Tibial artery (tissue), 4 donors: ENCODE measurements around the gene AMOTL1.

Source experiments
- DNase-seq, 2 donors: peaks; one replicate each; pipeline ENCODE4 v3.0.0-alpha.2; 2019
- H3K27ac ChIP-seq, 2 donors: fragments of 200-600 bp; sonication (generic) in 1 of 2; 1 replicate in 1 of 2; 2 replicates in 1 of 2; pipeline ENCODE4 v1.5.1; 2018 to 2019; ENCODE audit warnings: mild to moderate bottlenecking in 1 of 2
- H3K27me3 ChIP-seq, 2 donors: fragments of 200-600 bp; sonication (generic) in 1 of 2; one replicate each; pipeline versions ENCODE4 v1.5.1 to v1.6.0; 2016 to 2019
- H3K36me3 ChIP-seq, 3 donors: fragments of 200-600 bp; sonication (generic) in 2 of 3; one replicate each; pipeline ENCODE4 v1.5.1; 2016 to 2019; ENCODE audit warnings: mild to moderate bottlenecking in 2 of 3
- H3K4me1 ChIP-seq, 4 donors: fragments of 200-600 bp; sonication (generic) in 2 of 4; 1 replicate in 3 of 4; 2 replicates in 1 of 4; pipeline ENCODE4 v1.5.1; 2016 to 2019
- H3K4me3 ChIP-seq, 2 donors: fragments of 200-600 bp; sonication (generic) in 1 of 2; 1 replicate in 1 of 2; 2 replicates in 1 of 2; pipeline ENCODE4 v1.5.1; 2018 to 2019; ENCODE audit warnings: mild to moderate bottlenecking in 2 of 2
- H3K9me3 ChIP-seq, 3 donors: fragments of 200-600 bp; sonication (generic) in 1 of 3; one replicate each; pipeline ENCODE4 v1.5.1; 2016 to 2019
- intact Hi-C: fragments of 100-400 bp; cut with DNase I; formaldehyde crosslinking; loops from one replicate; pipeline ENCODE4 v1.15.0; 2023; ENCODE audit warnings: low total_unique reads
- TF ChIP-seq, protein P1 (sequence below), 2 experiments: fragments of 200-600 bp in 1 of 2; fragments of 450-650 bp in 1 of 2; IDR thresholded peaks; one replicate each; pipeline ENCODE4 v1.5.1; 2017 to 2019; ENCODE audit warnings: antibody characterized with exemption in 2 of 2, mild to moderate bottlenecking in 1 of 2, moderate library complexity in 1 of 2

Gene AMOTL1

GRCh38 chr11:94794287-94795168, 26.4 kb downstream of the AMOTL1 start:
- no peaks in the 10 kb centered on the region for H3K9me3 ChIP-seq
- H3K4me3 ChIP-seq: peak overlapping the region; percentile 15 to 18
- peaks cover 1 to 4% (median 3%) of the 10 kb centered on the region in 3 donors for H3K36me3 ChIP-seq
- peak overlapping the region; percentile 28 to 59 for H3K27ac ChIP-seq
- TF ChIP-seq, protein P1, sequence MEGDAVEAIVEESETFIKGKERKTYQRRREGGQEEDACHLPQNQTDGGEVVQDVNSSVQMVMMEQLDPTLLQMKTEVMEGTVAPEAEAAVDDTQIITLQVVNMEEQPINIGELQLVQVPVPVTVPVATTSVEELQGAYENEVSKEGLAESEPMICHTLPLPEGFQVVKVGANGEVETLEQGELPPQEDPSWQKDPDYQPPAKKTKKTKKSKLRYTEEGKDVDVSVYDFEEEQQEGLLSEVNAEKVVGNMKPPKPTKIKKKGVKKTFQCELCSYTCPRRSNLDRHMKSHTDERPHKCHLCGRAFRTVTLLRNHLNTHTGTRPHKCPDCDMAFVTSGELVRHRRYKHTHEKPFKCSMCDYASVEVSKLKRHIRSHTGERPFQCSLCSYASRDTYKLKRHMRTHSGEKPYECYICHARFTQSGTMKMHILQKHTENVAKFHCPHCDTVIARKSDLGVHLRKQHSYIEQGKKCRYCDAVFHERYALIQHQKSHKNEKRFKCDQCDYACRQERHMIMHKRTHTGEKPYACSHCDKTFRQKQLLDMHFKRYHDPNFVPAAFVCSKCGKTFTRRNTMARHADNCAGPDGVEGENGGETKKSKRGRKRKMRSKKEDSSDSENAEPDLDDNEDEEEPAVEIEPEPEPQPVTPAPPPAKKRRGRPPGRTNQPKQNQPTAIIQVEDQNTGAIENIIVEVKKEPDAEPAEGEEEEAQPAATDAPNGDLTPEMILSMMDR (IDR thresholded peaks at IDR 0.05): no peak
- intact Hi-C loops: no loop called here
- H3K27me3 ChIP-seq: no peaks in the 10 kb centered on the region
- peaks cover 0 to 72% (median 36%) of the 10 kb centered on the region in 4 donors for H3K4me1 ChIP-seq
- DNase-seq: peak; percentile 58 to 72

GRCh38 chr11:94795476-94796189, 27.5 kb downstream of the AMOTL1 start:
- H3K9me3 ChIP-seq: no peaks in the 10 kb centered on the region
- peak overlapping the region; percentile 28 to 59 for H3K27ac ChIP-seq
- peaks cover 8 to 10% (median 8%) of the 10 kb centered on the region in 3 donors for H3K36me3 ChIP-seq
- TF ChIP-seq, protein P1 (IDR thresholded peaks at IDR 0.05): no peak
- H3K27me3 ChIP-seq: no peaks in the 10 kb centered on the region
- peaks cover 0 to 72% (median 40%) of the 10 kb centered on the region in 4 donors for H3K4me1 ChIP-seq
- DNase-seq: no peak
- intact Hi-C loops: no loop called here
- H3K4me3 ChIP-seq: no peak overlapping the region

DNA sequence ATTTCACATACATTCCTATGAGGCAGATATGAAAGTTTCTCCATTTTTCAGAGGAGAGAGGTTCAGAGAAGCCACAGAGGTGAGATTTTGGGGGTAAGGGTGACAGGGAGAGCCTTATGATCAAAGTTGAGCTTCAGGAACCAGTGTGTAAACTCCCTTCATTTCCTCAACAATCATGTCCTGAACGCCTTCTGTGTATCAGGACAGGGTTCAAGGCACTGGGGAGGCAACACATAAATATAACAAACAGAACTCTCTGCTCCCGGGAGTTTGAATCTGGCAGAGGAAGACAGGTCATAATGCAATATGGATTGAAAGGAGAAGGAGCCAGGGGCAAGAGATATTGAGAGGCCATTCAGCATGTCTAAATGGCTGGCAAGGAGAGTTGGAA, 28.0 kb downstream of the AMOTL1 start:
- intact Hi-C loops: no loop called here
- peaks cover 0 to 72% (median 42%) of the 10 kb centered on the region in 4 donors for H3K4me1 ChIP-seq
- H3K4me3 ChIP-seq: no peak overlapping the region
- H3K27me3 ChIP-seq: no peaks in the 10 kb centered on the region
- TF ChIP-seq, protein P1 (IDR thresholded peaks at IDR 0.05): no peak
- peaks cover 8 to 10% (median 8%) of the 10 kb centered on the region in 3 donors for H3K36me3 ChIP-seq
- H3K9me3 ChIP-seq: no peaks in the 10 kb centered on the region
- H3K27ac ChIP-seq: peak overlapping the region in 1 of 2 donors; percentile 59
- DNase-seq: no peak

- TF ChIP-seq, protein P1 (IDR thresholded peaks at IDR 0.05): no peak
- no peak overlapping the region for H3K4me3 ChIP-seq
- intact Hi-C loops: no loop called here
- no peak for DNase-seq
- peaks cover 8 to 12% (median 8%) of the 10 kb centered on the region in 3 donors for H3K36me3 ChIP-seq
- H3K27me3 ChIP-seq: no peaks in the 10 kb centered on the region
- H3K27ac ChIP-seq: no peak overlapping the region
- H3K9me3 ChIP-seq: no peaks in the 10 kb centered on the region
- H3K4me1 ChIP-seq: peaks cover 0 to 73% (median 45%) of the 10 kb centered on the region in 4 donors
These were observed 28.7 kb downstream of the AMOTL1 start for GRCh38 chr11:94796863-94797262.

DNA sequence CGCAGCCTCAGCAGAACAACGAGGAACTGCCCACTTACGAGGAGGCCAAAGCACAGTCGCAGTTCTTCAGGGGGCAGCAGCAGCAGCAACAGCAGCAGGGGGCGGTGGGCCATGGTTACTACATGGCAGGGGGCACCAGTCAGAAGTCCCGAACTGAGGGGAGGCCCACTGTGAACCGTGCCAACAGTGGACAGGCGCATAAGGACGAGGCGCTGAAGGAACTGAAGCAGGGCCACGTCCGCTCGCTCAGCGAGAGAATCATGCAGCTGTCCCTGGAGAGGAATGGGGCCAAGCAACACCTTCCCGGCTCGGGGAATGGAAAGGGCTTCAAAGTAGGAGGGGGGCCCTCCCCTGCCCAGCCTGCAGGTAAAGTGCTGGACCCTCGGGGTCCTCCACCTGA, 31.6 kb downstream of the AMOTL1 start:
- intact Hi-C loops: no loop called here
- Histone ChIP-seq H3K36me3 (peaks cover 8 to 21% (median 8%) of the 10 kb centered on the region in 3 donors), H3K4me1 (peaks cover 0 to 72% (median 31%) of the 10 kb centered on the region in 4 donors), H3K4me3 (no peak overlapping the region), H3K27ac (peak overlapping the region; percentile 34 to 71), H3K9me3 (no peaks in the 10 kb centered on the region), H3K27me3 (no peaks in the 10 kb centered on the region)
- TF ChIP-seq, protein P1 (IDR thresholded peaks at IDR 0.05): no peak
- DNase-seq: no peak
